Stimulated activated CD4-positive, alpha-beta T cell treated with anti-CD3 and anti-CD28 coated beads, TNF-alpha, amount 100 ng/mL, for 1 hour (primary cell): Measurements from ENCODE around the gene PRR5.
"Not testable (repeated sequence)": the region's sequence is repeated elsewhere in the genome, so short reads cannot be mapped to it uniquely, and the experiment has no call there.

Source experiments
- DNase-seq, 3 donors: peaks; one replicate each; pipeline ENCODE4 v3.0.0-alpha.2; 2020; ENCODE audit warnings: low read depth in 3 of 3, low spot score in 1 of 3

The PRR5 gene

DNA sequence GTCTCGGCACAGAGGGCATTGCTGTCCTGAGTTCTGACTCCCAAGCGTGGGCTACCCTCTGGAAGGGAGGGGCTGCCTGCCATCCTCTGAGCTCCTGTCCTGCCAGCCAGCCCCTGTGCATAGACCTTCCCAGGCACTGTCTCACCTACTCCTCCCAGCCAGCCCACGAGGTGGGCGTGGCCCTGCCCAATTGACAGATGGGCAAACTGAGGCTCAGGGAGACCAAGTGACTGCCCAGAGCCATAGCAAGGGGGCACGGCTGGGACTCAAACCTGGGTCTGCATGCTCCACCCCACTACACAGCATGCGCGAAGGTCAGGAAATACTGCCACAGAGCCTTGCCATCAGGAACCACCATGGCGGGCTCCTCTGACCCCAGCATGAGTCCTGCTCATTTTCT is 29.4 kb upstream of the PRR5 start:
- DNase-seq = no peak

- no peak for DNase-seq
Measured at GRCh38 chr22:44673406-44673805, 28.6 kb upstream of the PRR5 start.

DNA sequence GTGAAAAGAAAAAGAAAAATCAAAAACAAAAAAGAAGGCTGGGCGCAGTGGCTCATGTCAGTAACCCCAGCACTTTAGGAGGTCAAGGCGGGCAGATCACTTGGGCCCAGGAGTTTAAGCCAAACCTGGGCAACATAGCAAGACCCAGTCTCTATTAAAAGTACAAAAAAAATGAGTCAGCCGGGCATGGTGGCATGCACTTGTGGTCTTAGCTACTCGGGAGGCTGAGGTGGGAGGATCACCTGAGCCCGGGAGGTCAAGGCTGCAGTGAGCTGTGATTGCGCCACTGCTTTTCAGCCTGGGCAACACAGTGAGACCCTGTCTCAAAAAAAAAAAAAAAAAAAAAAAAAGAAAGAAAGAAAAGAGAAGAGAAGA is 26.0 kb upstream of the PRR5 start:
- DNase-seq = not testable (repeated sequence)

GRCh38 chr22:44676441-44677352 is 25.3 kb upstream of the PRR5 start:
- no peak for DNase-seq

DNA sequence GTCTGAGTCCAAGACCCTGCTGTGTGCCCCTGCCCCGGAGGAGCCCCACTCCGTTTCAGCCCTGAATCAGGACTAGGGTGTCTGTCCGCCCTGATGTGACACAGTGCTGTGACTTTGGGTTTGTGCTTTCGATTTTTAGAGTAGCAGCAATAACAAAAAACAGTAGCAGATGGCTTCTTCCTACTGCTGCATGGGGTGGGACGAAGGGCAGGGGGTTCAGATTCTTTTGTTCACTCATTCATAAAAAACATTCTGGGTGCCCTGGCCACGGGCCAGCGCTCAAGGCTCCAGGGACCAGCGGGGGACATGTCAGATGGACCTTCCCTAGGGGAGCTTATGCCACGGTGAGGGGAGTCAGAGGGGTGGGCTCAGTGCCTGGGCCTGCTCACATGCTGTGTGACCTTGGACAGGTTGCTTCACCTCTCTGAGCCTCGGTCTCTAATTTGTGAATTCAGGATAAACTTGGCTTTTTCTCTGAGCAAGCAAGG is 24.6 kb upstream of the PRR5 start:
- no peak for DNase-seq

DNA sequence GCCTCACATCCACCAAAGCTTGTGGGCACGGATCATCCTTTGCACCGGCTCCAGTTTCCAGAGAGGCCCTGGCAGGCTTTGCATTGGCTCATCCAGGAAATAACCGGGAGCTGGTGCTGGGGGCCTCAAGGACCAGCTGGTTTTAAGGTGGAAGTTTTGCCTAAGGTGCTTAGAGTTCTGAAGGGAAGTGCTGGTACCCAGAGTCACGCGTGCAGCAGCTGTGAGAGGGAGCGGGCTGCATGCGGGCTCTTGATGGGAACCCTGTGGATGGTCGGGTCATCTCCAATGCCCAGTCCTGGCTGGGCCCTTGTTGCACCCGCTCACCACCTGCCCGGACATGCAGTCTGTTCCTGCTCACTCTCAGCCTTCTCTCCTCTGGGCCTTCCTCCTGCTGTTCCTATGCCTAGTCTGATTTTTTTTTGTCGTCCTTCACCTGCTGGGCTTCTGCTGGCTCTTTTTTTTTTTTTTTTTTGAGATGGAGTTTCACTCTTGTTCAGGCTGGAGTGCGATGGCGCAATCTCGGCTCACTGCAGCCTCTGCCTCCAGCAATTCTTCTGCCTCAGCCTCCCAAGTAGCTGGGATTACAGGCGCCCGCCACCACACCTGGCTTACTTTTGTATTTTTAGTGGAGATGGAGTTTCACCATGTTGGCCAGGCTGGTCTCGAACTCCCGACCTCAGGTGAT is 24.0 kb upstream of the PRR5 start:
- DNase-seq = no peak

GRCh38 chr22:44678556-44679305 is 23.3 kb upstream of the PRR5 start:
- no peak for DNase-seq

DNA sequence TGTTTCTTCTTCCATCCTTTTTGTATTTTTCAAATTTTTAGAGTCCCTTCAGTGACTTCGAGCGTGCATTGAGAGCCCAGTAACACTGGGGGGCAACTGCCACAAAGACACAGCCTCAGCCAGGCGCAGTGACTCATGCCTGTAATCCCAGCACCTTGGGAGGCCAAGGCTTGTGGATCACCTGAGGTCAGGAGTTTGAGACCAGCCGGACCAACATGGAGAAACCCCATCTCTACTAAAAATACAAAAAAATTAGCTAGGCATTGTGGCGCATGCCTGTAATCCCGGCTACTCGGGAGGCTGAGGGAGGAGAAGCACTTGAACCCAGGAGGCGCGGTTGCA is 22.7 kb upstream of the PRR5 start:
- not testable (repeated sequence) for DNase-seq

DNA sequence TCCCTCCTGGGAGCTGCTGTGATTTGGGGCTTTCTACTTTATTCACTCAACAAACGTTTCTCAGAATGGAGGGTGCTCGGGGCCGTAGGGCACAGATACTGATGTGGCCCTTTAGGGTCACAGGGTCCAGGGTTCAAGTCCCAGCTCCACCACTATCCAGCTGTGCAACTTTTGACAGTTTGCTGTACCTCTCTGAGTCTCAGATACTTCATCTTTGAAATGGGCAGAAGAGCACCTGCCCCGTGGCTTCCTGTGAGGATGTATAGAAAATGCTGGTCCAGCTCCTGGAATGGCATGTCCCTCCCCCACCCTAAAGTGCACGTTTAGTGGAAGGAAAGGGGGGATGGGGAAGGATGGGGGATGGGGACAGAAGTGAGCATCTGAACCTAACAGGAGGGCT is 21.9 kb upstream of the PRR5 start:
- DNase-seq = no peak

- DNase-seq = no peak
Measured at GRCh38 chr22:44680481-44680894, 21.5 kb upstream of the PRR5 start.

- no peak for DNase-seq
Measured at GRCh38 chr22:44682556-44683168, 19.3 kb upstream of the PRR5 start.

DNA sequence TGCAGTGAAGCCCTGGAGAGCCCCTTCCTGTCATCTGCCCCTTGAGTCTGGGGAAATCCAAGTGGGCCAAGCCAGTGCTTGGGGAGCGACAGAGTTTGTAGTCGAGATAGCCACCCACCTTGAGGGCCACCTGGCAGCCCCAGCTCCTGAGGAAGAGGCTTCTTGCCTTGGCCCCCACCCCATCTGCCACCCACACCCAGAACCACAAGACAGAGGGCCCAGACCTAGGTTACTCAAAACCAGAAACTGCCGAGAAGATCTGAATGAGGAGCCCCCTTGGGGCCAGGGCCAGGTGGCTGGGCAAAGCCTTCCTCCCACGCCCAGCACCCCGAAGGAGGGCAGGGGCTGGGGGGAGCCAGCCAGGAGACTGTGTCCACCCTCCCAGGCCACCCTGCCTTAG is 18.8 kb upstream of the PRR5 start:
- no peak for DNase-seq

DNA sequence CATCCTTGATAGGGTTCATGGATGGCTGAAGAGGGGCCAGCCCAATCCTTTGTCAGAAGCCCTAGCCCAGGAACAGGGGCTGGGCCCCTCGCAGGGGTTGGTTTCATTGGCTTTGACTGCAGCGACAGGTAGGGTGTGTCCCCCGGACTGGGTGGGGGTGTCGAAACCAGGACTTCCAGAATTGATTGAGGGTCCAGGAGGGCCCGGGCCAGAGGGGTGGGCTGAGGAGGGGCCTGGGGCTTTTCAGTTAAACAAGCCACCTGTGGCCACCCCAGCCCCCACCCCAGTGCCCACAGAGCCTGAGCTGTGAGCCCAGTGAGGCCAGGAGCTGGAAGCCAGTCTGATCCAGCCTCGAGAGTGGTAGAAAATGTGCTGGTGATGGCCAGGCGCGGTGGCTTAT is 18.1 kb upstream of the PRR5 start:
- DNase-seq = no peak

DNA sequence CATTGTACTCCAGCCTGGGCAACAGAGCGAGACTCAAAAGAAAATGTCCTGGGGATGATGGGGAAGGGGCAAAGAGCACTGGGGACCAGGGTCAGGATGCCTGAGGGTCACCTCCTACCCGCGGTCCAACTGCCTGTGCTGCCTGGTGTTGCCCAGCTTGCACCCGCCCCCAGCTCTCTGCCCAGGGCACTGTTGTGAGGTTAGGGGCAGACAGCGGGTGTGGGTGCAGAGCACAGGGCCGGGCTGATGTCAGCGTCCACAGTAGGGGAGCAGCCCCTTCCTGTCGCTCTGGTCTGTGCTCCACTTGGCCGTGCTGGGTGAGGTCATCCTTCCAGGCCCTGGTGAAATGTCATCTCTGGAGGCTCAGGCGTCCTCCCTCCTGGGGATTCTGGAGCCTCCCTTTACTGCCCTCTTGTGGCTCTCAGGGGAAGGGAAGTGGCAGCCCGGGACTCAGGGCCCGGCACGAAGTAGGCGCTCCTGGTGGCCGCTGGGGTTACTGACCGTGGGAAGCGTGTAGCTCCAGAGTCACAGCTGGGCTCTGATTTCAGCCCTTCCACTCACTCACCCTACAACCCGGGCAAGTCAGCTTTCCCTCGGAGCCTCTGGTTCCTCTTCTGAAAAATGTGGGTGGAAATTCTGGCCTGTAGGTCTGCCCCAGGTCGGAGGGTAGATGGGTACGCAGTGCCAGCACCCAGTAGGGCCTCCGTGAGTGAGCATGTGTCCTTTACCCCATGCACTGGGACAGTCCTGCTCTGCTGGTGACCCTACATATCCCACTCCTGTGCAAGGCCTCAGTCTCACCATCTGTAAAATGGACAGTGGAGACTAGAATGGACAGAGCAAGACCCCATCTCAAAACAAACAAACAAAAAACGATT is 17.3 kb upstream of the PRR5 start:
- DNase-seq = peak; percentile 61 to 66 (median 63)

GRCh38 chr22:44685384-44686056 is 16.5 kb upstream of the PRR5 start:
- peak; percentile 61 to 67 (median 61) for DNase-seq

DNA sequence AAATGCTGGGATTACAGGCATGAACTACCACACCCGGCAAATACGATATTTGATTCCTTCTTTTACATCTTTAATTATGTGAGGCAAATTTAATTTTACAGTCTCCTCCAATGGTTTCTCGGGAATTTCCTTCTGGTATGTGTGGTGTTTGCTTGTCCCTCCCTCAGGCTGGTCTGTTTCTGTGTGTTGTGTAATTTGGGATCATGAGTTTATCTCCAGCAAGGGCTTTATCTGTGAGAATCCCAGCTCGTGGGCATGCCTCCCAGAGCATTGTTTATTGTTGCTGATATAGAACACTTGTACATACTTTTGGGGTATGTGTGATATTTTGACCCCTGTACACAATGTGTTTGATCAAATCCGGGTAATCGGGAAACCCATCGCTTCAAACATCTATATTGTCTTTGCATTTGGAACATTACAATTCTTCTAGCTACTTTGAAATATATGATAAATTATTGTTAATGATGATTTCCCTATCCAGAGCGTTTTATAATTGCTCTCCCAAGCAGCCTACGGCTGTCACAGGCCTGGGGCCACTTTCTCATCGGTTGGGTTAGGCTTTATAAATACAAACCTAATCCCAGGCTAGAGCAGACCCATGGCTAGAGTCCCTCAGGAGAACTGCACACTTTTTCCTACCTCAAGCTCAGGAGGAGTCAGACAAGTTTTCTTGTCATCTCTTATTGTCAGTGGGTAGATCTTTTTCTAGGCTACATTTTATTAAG is 15.0 kb upstream of the PRR5 start:
- no peak for DNase-seq

DNA sequence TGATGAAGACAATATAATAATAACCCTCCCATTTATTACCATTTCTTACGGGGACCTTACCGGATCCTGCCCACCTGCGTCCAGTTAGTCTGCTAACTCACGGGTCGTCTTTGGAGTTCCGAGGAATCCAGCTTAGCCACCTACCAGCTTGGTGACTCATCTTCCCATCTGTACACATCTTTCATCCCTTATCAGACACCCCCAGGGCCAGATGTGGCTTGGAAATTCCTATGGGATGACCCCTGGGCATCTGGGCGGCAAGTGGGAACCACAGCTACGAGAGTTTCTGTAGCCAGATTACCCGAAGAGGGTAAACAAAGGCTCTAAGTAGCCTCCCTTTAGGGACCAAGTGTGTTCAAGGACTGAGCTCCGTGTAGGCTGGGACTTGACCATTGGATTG is 12.8 kb upstream of the PRR5 start:
- no peak for DNase-seq

- DNase-seq = no peak
Measured at GRCh38 chr22:44689915-44690524, 12.0 kb upstream of the PRR5 start.
